Erythroblast (primary cell): ENCODE measurements around the gene WDFY2.

Experiments
- GATA1 ChIP-seq: IDR thresholded peaks from 2 replicates; pipeline ENCODE4 v1.6.1; 2011; ENCODE audit warnings: low read depth, mild to moderate bottlenecking, control low read depth, low read length, moderate library complexity
- POLR2A ChIP-seq: IDR thresholded peaks from 2 replicates; pipeline ENCODE4 v1.6.1; 2011; ENCODE audit warnings: mild to moderate bottlenecking, low read length

- TF ChIP-seq POLR2A (no peak), GATA1 (no peak)
These were observed 92.5 kb downstream of the WDFY2 start for GRCh38 chr13:51676739-51677138.
